WTC11 (cell line): ENCODE measurements around the gene RNF19B. TPM values are rescaled to one million over a fixed set of nuclear protein-coding genes. Genes with fewer than 3 reads are reported as not detected.

Source experiments
- ATAC-seq: fragments of 200-7000 bp; cut with Tn5 transposase; 2 replicates; pipeline ENCODE4 v1.10.0; 2021; ENCODE audit warnings: mild to moderate bottlenecking, moderate library complexity
- CTCF ChIA-PET: fragments of 300-600 bp; sonication (Branson Sonifier 250); formaldehyde crosslinking; loops from one replicate; lab custom pipeline; 2021; ENCODE audit warnings: antibody characterized with exemption; lab: Charles Lee
- POLR2A ChIA-PET: fragments of 350-600 bp; sonication (Branson Sonifier 250); formaldehyde crosslinking; loops from one replicate; lab custom pipeline; 2021; ENCODE audit warnings: antibody characterized with exemption; lab: Charles Lee
- DNase-seq: peaks from one replicate; pipeline ENCODE4 v3.0.0; 2021; ENCODE audit warnings: low spot score
- H3K27ac Mint-ChIP-seq: 2 replicates; pipeline ENCODE4 v1.8.0; 2021; ENCODE audit warnings: mixed read lengths
- H3K27me3 Mint-ChIP-seq: 2 replicates; pipeline ENCODE4 v1.8.0; 2021; ENCODE audit warnings: low read depth, mild to moderate bottlenecking, moderate library complexity, mixed read lengths
- H3K36me3 Mint-ChIP-seq: 2 replicates; pipeline ENCODE4 v1.8.0; 2021; ENCODE audit warnings: mixed read lengths
- H3K4me1 Mint-ChIP-seq: 2 replicates; pipeline ENCODE4 v1.8.0; 2022; ENCODE audit warnings: mixed read lengths
- H3K4me3 Mint-ChIP-seq: 2 replicates; pipeline ENCODE4 v1.8.0; 2021; ENCODE audit warnings: mild to moderate bottlenecking, moderate library complexity, mixed read lengths
- H3K9me3 Mint-ChIP-seq: 2 replicates; pipeline ENCODE4 v1.8.0; 2021; ENCODE audit warnings: mixed read lengths
- CBFB ChIP-seq: sonication (generic); formaldehyde crosslinking; IDR thresholded peaks from 2 replicates; pipeline ENCODE4 v1.8.1; 2022; ENCODE audit warnings: mild to moderate bottlenecking, low read depth, missing genetic modification reagents
- CREM ChIP-seq: sonication (generic); formaldehyde crosslinking; IDR thresholded peaks from 2 replicates; pipeline ENCODE4 v1.8.1; 2022; ENCODE audit warnings: mild to moderate bottlenecking, missing genetic modification reagents, moderate library complexity
- EMX1 ChIP-seq: fragments of 250-450 bp; sonication (Bioruptor Pico); IDR thresholded peaks from 2 replicates; pipeline ENCODE4 v1.8.0; 2021; ENCODE audit warnings: mild to moderate bottlenecking
- ETV6 ChIP-seq: sonication (generic); formaldehyde crosslinking; IDR thresholded peaks from 2 replicates; pipeline ENCODE4 v1.8.1; 2022; ENCODE audit warnings: mild to moderate bottlenecking, missing genetic modification reagents
- NFATC4 ChIP-seq: fragments of 250-450 bp; sonication (Bioruptor Pico); IDR thresholded peaks from 2 replicates; pipeline ENCODE4 v1.9.0; 2021; ENCODE audit warnings: mild to moderate bottlenecking
- OVOL2 ChIP-seq: fragments of 250-450 bp; sonication (Bioruptor Pico); IDR thresholded peaks from 2 replicates; pipeline ENCODE4 v1.9.0; 2021; ENCODE audit warnings: mild to moderate bottlenecking, borderline replicate concordance
- PRRX2 ChIP-seq: fragments of 250-450 bp; sonication (Bioruptor Pico); IDR thresholded peaks from 2 replicates; pipeline ENCODE4 v1.8.0; 2021; ENCODE audit warnings: mild to moderate bottlenecking
- SOX15 ChIP-seq: fragments of 250-450 bp; sonication (Bioruptor Pico); IDR thresholded peaks from 2 replicates; pipeline ENCODE4 v1.9.0; 2021; ENCODE audit warnings: mild to moderate bottlenecking
- TP53 ChIP-seq: sonication (generic); formaldehyde crosslinking; IDR thresholded peaks from 2 replicates; pipeline ENCODE4 v1.8.1; 2023; ENCODE audit warnings: mild to moderate bottlenecking, missing genetic modification reagents
- ZBTB21 ChIP-seq: sonication (generic); formaldehyde crosslinking; IDR thresholded peaks from 2 replicates; pipeline ENCODE4 v1.8.1; 2023; ENCODE audit warnings: mild to moderate bottlenecking, missing genetic modification reagents, borderline replicate concordance
- ZNF396 ChIP-seq: fragments of 250-450 bp; sonication (Bioruptor Pico); IDR thresholded peaks from 2 replicates; pipeline ENCODE4 v1.8.0; 2021; ENCODE audit warnings: mild to moderate bottlenecking, moderate library complexity, borderline replicate concordance
- ZNF423 ChIP-seq: fragments of 250-450 bp; sonication (Bioruptor Pico); IDR thresholded peaks from 2 replicates; pipeline ENCODE4 v2.1.2; 2022; ENCODE audit warnings: mild to moderate bottlenecking, moderate library complexity
- total RNA-seq: library from RNA; stranded (reverse); gene quantifications from 3 replicates; pipeline ENCODE4 v1.2.3, GENCODE V29; 2021
- TF ChIP-seq, protein P1 (sequence below): sonication (generic); formaldehyde crosslinking; IDR thresholded peaks from 2 replicates; pipeline ENCODE4 v1.8.0; 2023; ENCODE audit warnings: missing genetic modification reagents
- TF ChIP-seq, protein P2 (sequence below): sonication (generic); formaldehyde crosslinking; IDR thresholded peaks from 2 replicates; pipeline ENCODE4 v1.8.0; 2022; ENCODE audit warnings: mild to moderate bottlenecking, missing genetic modification reagents
- TF ChIP-seq, protein P3 (sequence below): fragments of 250-450 bp; sonication (Bioruptor Pico); IDR thresholded peaks from 2 replicates; pipeline ENCODE4 v1.9.0; 2021; ENCODE audit warnings: mild to moderate bottlenecking
- TF ChIP-seq, protein P4 (sequence below): sonication (generic); formaldehyde crosslinking; IDR thresholded peaks from 2 replicates; pipeline ENCODE4 v1.8.0; 2023; ENCODE audit warnings: missing genetic modification reagents, mild to moderate bottlenecking, borderline replicate concordance
- TF ChIP-seq, protein P5 (sequence below): sonication (generic); formaldehyde crosslinking; IDR thresholded peaks from 2 replicates; pipeline ENCODE4 v1.8.1; 2023; ENCODE audit warnings: mild to moderate bottlenecking, missing genetic modification reagents

Gene RNF19B
- total RNA-seq, 1 experiment from 2014 or later = 21.9 TPM

DNA sequence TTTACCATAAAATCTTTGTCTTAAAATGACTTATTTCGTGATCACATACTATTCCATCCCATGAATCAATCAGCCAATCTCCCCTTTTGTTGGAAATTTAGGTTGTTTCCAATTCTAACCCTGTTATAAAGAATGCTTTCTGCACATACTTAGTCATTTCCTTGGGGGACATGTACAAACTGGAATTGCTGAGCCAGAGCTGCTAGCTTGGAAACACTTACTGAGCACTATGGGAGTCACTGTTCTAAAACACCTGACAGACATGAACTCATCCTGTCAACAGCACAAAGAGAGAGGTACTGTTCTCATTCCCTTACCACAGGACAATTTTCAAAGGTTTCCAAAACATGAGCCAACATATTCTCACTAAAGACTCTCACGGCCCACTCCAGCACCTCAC is 40.0 kb upstream of the RNF19B start:
- Mint-ChIP-seq H3K27me3 (no peaks in the 10 kb centered on the region), H3K4me3 (no peak overlapping the region)
- CTCF ChIA-PET = no interaction called here
- no peak for TF ChIP-seq CREM (CRISPR knock-in tag)
- no peak for TF ChIP-seq ZBTB21
- no peak for TF ChIP-seq ETV6 (CRISPR knock-in tag)
- no peak for TF ChIP-seq TP53 (CRISPR knock-in tag)
- no peak for TF ChIP-seq CBFB (CRISPR knock-in tag)
- TF ChIP-seq SOX15 (CRISPR knock-in tag) = no peak
- no peak for TF ChIP-seq NFATC4 (CRISPR knock-in tag)
- TF ChIP-seq, protein P1, sequence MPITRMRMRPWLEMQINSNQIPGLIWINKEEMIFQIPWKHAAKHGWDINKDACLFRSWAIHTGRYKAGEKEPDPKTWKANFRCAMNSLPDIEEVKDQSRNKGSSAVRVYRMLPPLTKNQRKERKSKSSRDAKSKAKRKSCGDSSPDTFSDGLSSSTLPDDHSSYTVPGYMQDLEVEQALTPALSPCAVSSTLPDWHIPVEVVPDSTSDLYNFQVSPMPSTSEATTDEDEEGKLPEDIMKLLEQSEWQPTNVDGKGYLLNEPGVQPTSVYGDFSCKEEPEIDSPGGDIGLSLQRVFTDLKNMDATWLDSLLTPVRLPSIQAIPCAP (CRISPR knock-in tag) = no peak
- TF ChIP-seq PRRX2 (CRISPR knock-in tag) = no peak
- no peak for TF ChIP-seq EMX1
- TF ChIP-seq, protein P2, sequence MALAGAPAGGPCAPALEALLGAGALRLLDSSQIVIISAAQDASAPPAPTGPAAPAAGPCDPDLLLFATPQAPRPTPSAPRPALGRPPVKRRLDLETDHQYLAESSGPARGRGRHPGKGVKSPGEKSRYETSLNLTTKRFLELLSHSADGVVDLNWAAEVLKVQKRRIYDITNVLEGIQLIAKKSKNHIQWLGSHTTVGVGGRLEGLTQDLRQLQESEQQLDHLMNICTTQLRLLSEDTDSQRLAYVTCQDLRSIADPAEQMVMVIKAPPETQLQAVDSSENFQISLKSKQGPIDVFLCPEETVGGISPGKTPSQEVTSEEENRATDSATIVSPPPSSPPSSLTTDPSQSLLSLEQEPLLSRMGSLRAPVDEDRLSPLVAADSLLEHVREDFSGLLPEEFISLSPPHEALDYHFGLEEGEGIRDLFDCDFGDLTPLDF (CRISPR knock-in tag) = no peak
- TF ChIP-seq, all 79 proteins: peak for 0
- Mint-ChIP-seq H3K36me3 (peaks cover 13% of the 10 kb centered on the region), H3K4me1 (peaks cover 30% of the 10 kb centered on the region), H3K9me3 (no peaks in the 10 kb centered on the region), H3K27ac (no peak overlapping the region)
- ATAC-seq (no peak), DNase-seq (no peak)
- POLR2A ChIA-PET = no interaction called here

DNA sequence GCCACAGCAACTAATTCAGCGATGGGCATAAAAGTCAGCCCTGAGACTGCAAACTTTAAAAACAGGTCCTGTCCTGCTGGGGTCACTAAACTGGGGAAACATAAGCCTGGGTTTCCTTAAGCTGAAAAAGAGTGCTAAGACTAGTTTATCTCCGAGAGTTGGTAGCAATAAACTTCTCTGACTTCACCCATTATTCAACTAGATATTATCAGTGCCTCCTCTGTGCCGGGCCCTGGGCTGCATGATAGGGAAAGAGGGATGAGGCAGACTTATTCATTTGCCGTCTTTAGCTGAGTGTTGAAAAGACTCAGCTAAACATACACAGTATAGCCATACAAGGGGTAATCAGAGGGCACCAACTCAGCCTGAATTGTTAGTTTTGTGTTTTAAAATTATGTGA is 39.0 kb upstream of the RNF19B start:
- H3K27me3 Mint-ChIP-seq = no peaks in the 10 kb centered on the region
- ChIA-PET CTCF (no interaction called here), POLR2A (no interaction called here)
- H3K9me3 Mint-ChIP-seq = no peaks in the 10 kb centered on the region
- peaks cover 30% of the 10 kb centered on the region for H3K4me1 Mint-ChIP-seq
- TF ChIP-seq, protein P3, sequence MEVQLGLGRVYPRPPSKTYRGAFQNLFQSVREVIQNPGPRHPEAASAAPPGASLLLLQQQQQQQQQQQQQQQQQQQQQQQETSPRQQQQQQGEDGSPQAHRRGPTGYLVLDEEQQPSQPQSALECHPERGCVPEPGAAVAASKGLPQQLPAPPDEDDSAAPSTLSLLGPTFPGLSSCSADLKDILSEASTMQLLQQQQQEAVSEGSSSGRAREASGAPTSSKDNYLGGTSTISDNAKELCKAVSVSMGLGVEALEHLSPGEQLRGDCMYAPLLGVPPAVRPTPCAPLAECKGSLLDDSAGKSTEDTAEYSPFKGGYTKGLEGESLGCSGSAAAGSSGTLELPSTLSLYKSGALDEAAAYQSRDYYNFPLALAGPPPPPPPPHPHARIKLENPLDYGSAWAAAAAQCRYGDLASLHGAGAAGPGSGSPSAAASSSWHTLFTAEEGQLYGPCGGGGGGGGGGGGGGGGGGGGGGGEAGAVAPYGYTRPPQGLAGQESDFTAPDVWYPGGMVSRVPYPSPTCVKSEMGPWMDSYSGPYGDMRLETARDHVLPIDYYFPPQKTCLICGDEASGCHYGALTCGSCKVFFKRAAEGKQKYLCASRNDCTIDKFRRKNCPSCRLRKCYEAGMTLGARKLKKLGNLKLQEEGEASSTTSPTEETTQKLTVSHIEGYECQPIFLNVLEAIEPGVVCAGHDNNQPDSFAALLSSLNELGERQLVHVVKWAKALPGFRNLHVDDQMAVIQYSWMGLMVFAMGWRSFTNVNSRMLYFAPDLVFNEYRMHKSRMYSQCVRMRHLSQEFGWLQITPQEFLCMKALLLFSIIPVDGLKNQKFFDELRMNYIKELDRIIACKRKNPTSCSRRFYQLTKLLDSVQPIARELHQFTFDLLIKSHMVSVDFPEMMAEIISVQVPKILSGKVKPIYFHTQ (CRISPR knock-in tag) = no peak
- TF ChIP-seq OVOL2 (CRISPR knock-in tag) (no peak), ZNF423 (CRISPR knock-in tag) (no peak), ZNF396 (CRISPR knock-in tag) (no peak), CREM (CRISPR knock-in tag) (no peak)
- TF ChIP-seq, protein P4, sequence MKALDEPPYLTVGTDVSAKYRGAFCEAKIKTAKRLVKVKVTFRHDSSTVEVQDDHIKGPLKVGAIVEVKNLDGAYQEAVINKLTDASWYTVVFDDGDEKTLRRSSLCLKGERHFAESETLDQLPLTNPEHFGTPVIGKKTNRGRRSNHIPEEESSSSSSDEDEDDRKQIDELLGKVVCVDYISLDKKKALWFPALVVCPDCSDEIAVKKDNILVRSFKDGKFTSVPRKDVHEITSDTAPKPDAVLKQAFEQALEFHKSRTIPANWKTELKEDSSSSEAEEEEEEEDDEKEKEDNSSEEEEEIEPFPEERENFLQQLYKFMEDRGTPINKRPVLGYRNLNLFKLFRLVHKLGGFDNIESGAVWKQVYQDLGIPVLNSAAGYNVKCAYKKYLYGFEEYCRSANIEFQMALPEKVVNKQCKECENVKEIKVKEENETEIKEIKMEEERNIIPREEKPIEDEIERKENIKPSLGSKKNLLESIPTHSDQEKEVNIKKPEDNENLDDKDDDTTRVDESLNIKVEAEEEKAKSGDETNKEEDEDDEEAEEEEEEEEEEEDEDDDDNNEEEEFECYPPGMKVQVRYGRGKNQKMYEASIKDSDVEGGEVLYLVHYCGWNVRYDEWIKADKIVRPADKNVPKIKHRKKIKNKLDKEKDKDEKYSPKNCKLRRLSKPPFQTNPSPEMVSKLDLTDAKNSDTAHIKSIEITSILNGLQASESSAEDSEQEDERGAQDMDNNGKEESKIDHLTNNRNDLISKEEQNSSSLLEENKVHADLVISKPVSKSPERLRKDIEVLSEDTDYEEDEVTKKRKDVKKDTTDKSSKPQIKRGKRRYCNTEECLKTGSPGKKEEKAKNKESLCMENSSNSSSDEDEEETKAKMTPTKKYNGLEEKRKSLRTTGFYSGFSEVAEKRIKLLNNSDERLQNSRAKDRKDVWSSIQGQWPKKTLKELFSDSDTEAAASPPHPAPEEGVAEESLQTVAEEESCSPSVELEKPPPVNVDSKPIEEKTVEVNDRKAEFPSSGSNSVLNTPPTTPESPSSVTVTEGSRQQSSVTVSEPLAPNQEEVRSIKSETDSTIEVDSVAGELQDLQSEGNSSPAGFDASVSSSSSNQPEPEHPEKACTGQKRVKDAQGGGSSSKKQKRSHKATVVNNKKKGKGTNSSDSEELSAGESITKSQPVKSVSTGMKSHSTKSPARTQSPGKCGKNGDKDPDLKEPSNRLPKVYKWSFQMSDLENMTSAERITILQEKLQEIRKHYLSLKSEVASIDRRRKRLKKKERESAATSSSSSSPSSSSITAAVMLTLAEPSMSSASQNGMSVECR (CRISPR knock-in tag) = no peak
- TF ChIP-seq, protein P5, sequence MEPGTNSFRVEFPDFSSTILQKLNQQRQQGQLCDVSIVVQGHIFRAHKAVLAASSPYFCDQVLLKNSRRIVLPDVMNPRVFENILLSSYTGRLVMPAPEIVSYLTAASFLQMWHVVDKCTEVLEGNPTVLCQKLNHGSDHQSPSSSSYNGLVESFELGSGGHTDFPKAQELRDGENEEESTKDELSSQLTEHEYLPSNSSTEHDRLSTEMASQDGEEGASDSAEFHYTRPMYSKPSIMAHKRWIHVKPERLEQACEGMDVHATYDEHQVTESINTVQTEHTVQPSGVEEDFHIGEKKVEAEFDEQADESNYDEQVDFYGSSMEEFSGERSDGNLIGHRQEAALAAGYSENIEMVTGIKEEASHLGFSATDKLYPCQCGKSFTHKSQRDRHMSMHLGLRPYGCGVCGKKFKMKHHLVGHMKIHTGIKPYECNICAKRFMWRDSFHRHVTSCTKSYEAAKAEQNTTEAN = no peak
- ATAC-seq (no peak), DNase-seq (no peak)
- H3K27ac Mint-ChIP-seq = no peak overlapping the region
- peaks cover 8% of the 10 kb centered on the region for H3K36me3 Mint-ChIP-seq
- H3K4me3 Mint-ChIP-seq = no peak overlapping the region
